B cell (primary cell): Measurements from ENCODE around the gene TOM1L2. TPM values are rescaled to one million over a fixed set of nuclear protein-coding genes. Genes with fewer than 3 reads are reported as not detected.

Experiments used
- ATAC-seq: fragments of 200-7000 bp; cut with Tn5 transposase; one replicate; pipeline ENCODE4 v1.10.0; 2021; ENCODE audit warnings: low read depth, mild to moderate bottlenecking, moderate number of reproducible peaks, moderate library complexity
- CTCF ChIA-PET: fragments of 350-600 bp; sonication (Branson Sonifier 250); formaldehyde crosslinking; loops from one replicate; lab custom pipeline; 2021; ENCODE audit warnings: antibody characterized with exemption, inconsistent platforms; lab: Charles Lee
- POLR2A ChIA-PET: fragments of 350-600 bp; sonication (Branson Sonifier 250); formaldehyde crosslinking; loops from one replicate; lab custom pipeline; 2021; ENCODE audit warnings: antibody characterized with exemption; lab: Charles Lee
- DNase-seq: peaks from one replicate; pipeline ENCODE4 v3.0.0; 2013
- H2AFZ ChIP-seq: 2 replicates; pipeline ENCODE4 v1.6.1; 2012; ENCODE audit warnings: mild to moderate bottlenecking, low read depth, low read length; ENCODE audit not compliant: insufficient read depth, poor library complexity, severe bottlenecking
- H3K27ac ChIP-seq, 2 donors: 1 replicate in 1 of 2; 2 replicates in 1 of 2; pipeline ENCODE4 v1.5.1; 2012 to 2013; ENCODE audit warnings: low read length in 2 of 2, mild to moderate bottlenecking in 2 of 2, moderate library complexity in 1 of 2
- H3K27me3 ChIP-seq, 4 experiments: fragments of 200-600 bp in 1 of 4; sonication (generic) in 1 of 4; replicated peaks in 1 of 4; 1 replicate in 2 of 4; 2 replicates in 2 of 4; pipeline versions ENCODE4 v1.6.1 to v1.7.0; 2013 to 2016; ENCODE audit warnings: low read length in 3 of 4, mild to moderate bottlenecking in 2 of 4, mixed read lengths in 1 of 4, moderate library complexity in 1 of 4; ENCODE audit not compliant: insufficient read depth in 4 of 4, control insufficient read depth in 3 of 4; ENCODE audit errors: control extremely low read depth in 1 of 4
- H3K36me3 ChIP-seq, 2 experiments: replicated peaks in 1 of 2; 1 replicate in 1 of 2; 2 replicates in 1 of 2; pipeline versions ENCODE4 v1.6.1 to v1.7.1; 2013; ENCODE audit warnings: low read length in 1 of 2; ENCODE audit not compliant: insufficient read depth in 2 of 2, control insufficient read depth in 1 of 2; ENCODE audit errors: control extremely low read depth in 1 of 2, extremely low read depth in 1 of 2
- H3K4me1 ChIP-seq, 2 donors: fragments of 200-600 bp in 1 of 2; sonication (generic) in 1 of 2; 1 replicate in 1 of 2; 2 replicates in 1 of 2; pipeline versions ENCODE4 v1.5.1 to v1.6.1; 2013 to 2017; ENCODE audit warnings: low read length in 2 of 2; ENCODE audit not compliant: control insufficient read depth in 2 of 2, insufficient read depth in 2 of 2
- H3K4me2 ChIP-seq: replicated peaks from 2 replicates; pipeline ENCODE3; 2012; ENCODE audit warnings: mild to moderate bottlenecking, low read depth, low read length; ENCODE audit not compliant: poor library complexity, severe bottlenecking
- H3K4me3 ChIP-seq, 5 experiments: fragments of 200-600 bp in 1 of 5; sonication (generic) in 1 of 5; 1 replicate in 3 of 5; 2 replicates in 2 of 5; pipeline versions ENCODE4 v1.5.1 to v1.7.0; 2011 to 2016; ENCODE audit warnings: low read length in 4 of 5, mild to moderate bottlenecking in 4 of 5, low read depth in 2 of 5, control low read depth in 1 of 5, moderate library complexity in 1 of 5; ENCODE audit not compliant: insufficient read depth in 1 of 5; ENCODE audit errors: control extremely low read depth in 1 of 5, extremely low read depth in 1 of 5
- H3K79me2 ChIP-seq: fragments of 200-600 bp; sonication (generic); one replicate; pipeline ENCODE4 v1.6.0; 2016; ENCODE audit warnings: low read length; ENCODE audit not compliant: control insufficient read depth, insufficient read depth
- H3K9ac ChIP-seq: fragments of 200-600 bp; sonication (generic); 2 replicates; pipeline ENCODE4 v1.6.1; 2017; ENCODE audit warnings: mild to moderate bottlenecking, low read length, moderate library complexity
- H3K9me3 ChIP-seq, 3 donors: one replicate each; pipeline versions ENCODE4 v1.6.1 to v1.7.1; 2013; ENCODE audit warnings: low read length in 2 of 3; ENCODE audit not compliant: control insufficient read depth in 2 of 3, insufficient read depth in 1 of 3; ENCODE audit errors: control extremely low read depth in 1 of 3
- H4K20me1 ChIP-seq: 2 replicates; pipeline ENCODE4 v1.6.0; 2012; ENCODE audit warnings: mild to moderate bottlenecking, low read length; ENCODE audit not compliant: insufficient read depth, control insufficient read depth, poor library complexity, severe bottlenecking
- H3K27ac Mint-ChIP-seq: one replicate; pipeline ENCODE4 v1.8.0; 2021; ENCODE audit warnings: mixed read lengths
- H3K27me3 Mint-ChIP-seq: one replicate; pipeline ENCODE4 v1.8.0; 2021; ENCODE audit warnings: mixed read lengths
- H3K4me1 Mint-ChIP-seq: one replicate; pipeline ENCODE4 v1.8.0; 2021; ENCODE audit warnings: mixed read lengths
- H3K4me3 Mint-ChIP-seq: one replicate; pipeline ENCODE4 v1.8.0; 2021; ENCODE audit warnings: mixed read lengths
- H3K9me3 Mint-ChIP-seq: one replicate; pipeline ENCODE4 v1.8.0; 2022; ENCODE audit warnings: mixed read lengths; ENCODE audit not compliant: insufficient read depth
- EZH2 ChIP-seq: IDR thresholded peaks from 2 replicates; pipeline ENCODE4 v1.6.1; 2012; ENCODE audit warnings: borderline replicate concordance, low read depth, mild to moderate bottlenecking, moderate library complexity, low read length; ENCODE audit not compliant: insufficient read depth, poor library complexity, severe bottlenecking
- WGBS: methylation state at CpG from one replicate; pipeline ENCODE4 v1.1.5; 2013; ENCODE audit warnings: missing lambda C conversion rate; ENCODE audit not compliant: insufficient coverage; 5-methylcytosine and 5-hydroxymethylcytosine counted together
- intact Hi-C: fragments of 100-400 bp; cut with micrococcal nuclease; formaldehyde crosslinking; loops from one replicate; pipeline ENCODE4 v1.10.0; 2022
- polyA plus RNA-seq: library from polyadenylated mRNA; depleted of rRNA; stranded (reverse); fragments of >200 nt; gene quantifications from 2 replicates; pipeline ENCODE4 v1.2.3, GENCODE V29; 2012
- total RNA-seq, 2 donors: library from RNA; stranded (reverse); fragments of 120-200 nt in 1 of 2; gene quantifications; 1 replicate in 1 of 2; 2 replicates in 1 of 2; pipeline versions ENCODE4 v1.2.3 to v1.2.4, GENCODE V29; 2013 to 2022
- TF ChIP-seq, protein P1 (sequence below): fragments of 200-600 bp; IDR thresholded peaks from one replicate; pipeline ENCODE4 v1.8.0; 2022; ENCODE audit warnings: antibody characterized with exemption, mild to moderate bottlenecking

Gene TOM1L2
- total and polyA plus RNA-seq, 2 donors (not counting 1 experiment from before 2014, with no cell fraction given): 25.1 to 29.7 TPM

- H4K20me1 ChIP-seq: no peaks in the 10 kb centered on the region
- no peak overlapping the region for H2AFZ ChIP-seq
- H3K36me3 ChIP-seq: no peaks in the 10 kb centered on the region
- CTCF ChIA-PET: interaction anchor here (1.1 to 2.7 kb wide), 4 partner anchors 12 to 70 kb away, joined by 3 to 19 read pairs (median 5); no protein-coding TSS in a partner anchor
- H3K27me3 ChIP-seq: no peaks in the 10 kb centered on the region
- no peak overlapping the region for H3K27ac ChIP-seq
- WGBS: 97% methylated on average over 8 of the region's 10 CpGs
- H3K79me2 ChIP-seq: no peaks in the 10 kb centered on the region
- Mint-ChIP-seq H3K27me3 (no peaks in the 10 kb centered on the region), H3K9me3 (no peaks in the 10 kb centered on the region), H3K27ac (no peak overlapping the region), H3K4me3 (no peak overlapping the region), H3K4me1 (peaks cover 33% of the 10 kb centered on the region)
- H3K4me1 ChIP-seq: peaks cover 24 to 31% of the 10 kb centered on the region in 2 donors
- POLR2A ChIA-PET: interaction anchor here (0.6 kb wide), 1 partner anchor 1547 kb away, joined by 5 read pairs; no protein-coding TSS in a partner anchor
- intact Hi-C loops: no loop called here
- TF ChIP-seq, protein P1, sequence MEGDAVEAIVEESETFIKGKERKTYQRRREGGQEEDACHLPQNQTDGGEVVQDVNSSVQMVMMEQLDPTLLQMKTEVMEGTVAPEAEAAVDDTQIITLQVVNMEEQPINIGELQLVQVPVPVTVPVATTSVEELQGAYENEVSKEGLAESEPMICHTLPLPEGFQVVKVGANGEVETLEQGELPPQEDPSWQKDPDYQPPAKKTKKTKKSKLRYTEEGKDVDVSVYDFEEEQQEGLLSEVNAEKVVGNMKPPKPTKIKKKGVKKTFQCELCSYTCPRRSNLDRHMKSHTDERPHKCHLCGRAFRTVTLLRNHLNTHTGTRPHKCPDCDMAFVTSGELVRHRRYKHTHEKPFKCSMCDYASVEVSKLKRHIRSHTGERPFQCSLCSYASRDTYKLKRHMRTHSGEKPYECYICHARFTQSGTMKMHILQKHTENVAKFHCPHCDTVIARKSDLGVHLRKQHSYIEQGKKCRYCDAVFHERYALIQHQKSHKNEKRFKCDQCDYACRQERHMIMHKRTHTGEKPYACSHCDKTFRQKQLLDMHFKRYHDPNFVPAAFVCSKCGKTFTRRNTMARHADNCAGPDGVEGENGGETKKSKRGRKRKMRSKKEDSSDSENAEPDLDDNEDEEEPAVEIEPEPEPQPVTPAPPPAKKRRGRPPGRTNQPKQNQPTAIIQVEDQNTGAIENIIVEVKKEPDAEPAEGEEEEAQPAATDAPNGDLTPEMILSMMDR: no peak
- no peak for TF ChIP-seq EZH2
- DNase-seq (no peak), ATAC-seq (no peak)
- H3K9me3 ChIP-seq: no peaks in the 10 kb centered on the region
- H3K9ac ChIP-seq: no peak overlapping the region
- no peak overlapping the region for H3K4me3 ChIP-seq
- H3K4me2 ChIP-seq: no peak overlapping the region
Observed at GRCh38 chr17:17848311-17849082, 123.7 kb downstream of the TOM1L2 start.

- Histone ChIP-seq H3K9me3 (no peaks in the 10 kb centered on the region), H3K4me2 (no peak overlapping the region), H3K36me3 (no peaks in the 10 kb centered on the region), H3K4me1 (peaks cover 24 to 31% of the 10 kb centered on the region in 2 donors), H3K9ac (no peak overlapping the region), H3K4me3 (no peak overlapping the region), H2AFZ (no peak overlapping the region), H3K27me3 (no peaks in the 10 kb centered on the region), H3K79me2 (no peaks in the 10 kb centered on the region), H3K27ac (no peak overlapping the region), H4K20me1 (no peaks in the 10 kb centered on the region)
- intact Hi-C loops: no loop called here
- DNase-seq (no peak), ATAC-seq (no peak)
- ChIA-PET POLR2A (interaction anchor here (0.6 kb wide), 1 partner anchor 1547 kb away, joined by 5 read pairs; no protein-coding TSS in a partner anchor), CTCF (interaction anchor here (0.5 to 1.3 kb wide), 3 partner anchors 14 to 183 kb away, joined by 3 to 4 read pairs (median 3); no protein-coding TSS in a partner anchor)
- Mint-ChIP-seq H3K27me3 (no peaks in the 10 kb centered on the region), H3K9me3 (no peaks in the 10 kb centered on the region), H3K4me1 (peaks cover 33% of the 10 kb centered on the region), H3K4me3 (no peak overlapping the region), H3K27ac (no peak overlapping the region)
- no CpG with 5 or more reads among the region's 5 CpGs for WGBS
- TF ChIP-seq, protein P1: no peak
- no peak for TF ChIP-seq EZH2
Observed at GRCh38 chr17:17847726-17848125, 124.5 kb downstream of the TOM1L2 start.
